GM20000 (cell line): Measurements from ENCODE around the gene MROH2A.

Source experiments
- DNase-seq: peaks from one replicate; pipeline ENCODE4 v3.0.0; 2012; ENCODE audit warnings: low spot score
- TF ChIP-seq, protein P1 (sequence below): IDR thresholded peaks from 2 replicates; pipeline ENCODE4 v1.5.1; 2012; ENCODE audit warnings: mild to moderate bottlenecking, control low read depth; ENCODE audit errors: extremely low read depth, missing control alignments

Gene MROH2A

DNA sequence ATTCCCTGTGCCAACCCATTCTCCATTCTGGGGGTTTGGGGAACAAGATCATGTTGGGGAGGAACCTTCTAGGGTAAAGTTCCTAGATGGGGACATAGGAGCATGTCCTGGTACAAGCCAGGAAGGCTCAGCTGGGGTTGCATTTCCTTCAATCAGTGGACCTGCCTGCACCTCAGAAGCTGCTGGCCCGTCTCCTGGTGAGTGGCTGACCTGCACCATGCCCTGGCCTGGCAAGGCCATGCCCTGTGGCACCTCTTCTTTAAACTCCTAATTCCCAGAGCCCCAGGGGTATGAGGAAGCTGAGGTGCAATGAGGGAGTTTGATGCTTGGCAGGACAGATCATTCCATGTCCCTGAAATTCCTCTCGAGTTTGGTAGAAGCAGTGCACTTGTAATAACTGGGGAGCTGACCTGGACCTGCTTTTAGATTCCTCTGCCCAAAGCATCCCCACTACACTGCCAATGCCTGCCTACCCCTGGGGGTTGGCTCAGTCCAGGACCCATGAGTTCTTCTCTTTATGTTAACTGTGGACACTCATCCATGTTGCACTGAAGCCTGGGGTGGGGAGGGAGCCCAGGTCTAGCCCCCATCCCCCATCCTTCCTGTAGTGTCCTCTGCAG, 25.3 kb downstream of the MROH2A start:
- TF ChIP-seq, protein P1, sequence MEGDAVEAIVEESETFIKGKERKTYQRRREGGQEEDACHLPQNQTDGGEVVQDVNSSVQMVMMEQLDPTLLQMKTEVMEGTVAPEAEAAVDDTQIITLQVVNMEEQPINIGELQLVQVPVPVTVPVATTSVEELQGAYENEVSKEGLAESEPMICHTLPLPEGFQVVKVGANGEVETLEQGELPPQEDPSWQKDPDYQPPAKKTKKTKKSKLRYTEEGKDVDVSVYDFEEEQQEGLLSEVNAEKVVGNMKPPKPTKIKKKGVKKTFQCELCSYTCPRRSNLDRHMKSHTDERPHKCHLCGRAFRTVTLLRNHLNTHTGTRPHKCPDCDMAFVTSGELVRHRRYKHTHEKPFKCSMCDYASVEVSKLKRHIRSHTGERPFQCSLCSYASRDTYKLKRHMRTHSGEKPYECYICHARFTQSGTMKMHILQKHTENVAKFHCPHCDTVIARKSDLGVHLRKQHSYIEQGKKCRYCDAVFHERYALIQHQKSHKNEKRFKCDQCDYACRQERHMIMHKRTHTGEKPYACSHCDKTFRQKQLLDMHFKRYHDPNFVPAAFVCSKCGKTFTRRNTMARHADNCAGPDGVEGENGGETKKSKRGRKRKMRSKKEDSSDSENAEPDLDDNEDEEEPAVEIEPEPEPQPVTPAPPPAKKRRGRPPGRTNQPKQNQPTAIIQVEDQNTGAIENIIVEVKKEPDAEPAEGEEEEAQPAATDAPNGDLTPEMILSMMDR, result no peak
- DNase-seq, result no peak

DNA sequence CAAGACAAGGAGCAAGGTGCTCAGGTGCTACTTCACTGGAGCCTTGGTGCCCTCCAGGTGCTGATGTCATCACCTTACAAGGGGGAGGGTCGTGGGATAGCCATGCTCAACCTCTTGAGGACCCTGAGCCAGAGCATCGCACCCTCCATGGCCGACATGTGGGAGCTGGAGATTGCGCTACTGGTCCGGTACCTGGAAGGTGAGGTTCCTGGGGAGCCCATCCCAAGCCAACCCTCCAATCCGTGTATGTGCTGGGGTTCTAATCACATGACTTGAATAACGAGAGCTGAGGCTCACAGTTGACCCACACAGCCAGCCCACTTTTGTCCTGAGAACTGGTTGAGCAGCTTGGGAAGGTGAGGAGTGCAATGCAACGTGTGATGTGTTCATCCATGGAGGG, 25.9 kb downstream of the MROH2A start:
- no peak for DNase-seq
- TF ChIP-seq, protein P1, result no peak

DNA sequence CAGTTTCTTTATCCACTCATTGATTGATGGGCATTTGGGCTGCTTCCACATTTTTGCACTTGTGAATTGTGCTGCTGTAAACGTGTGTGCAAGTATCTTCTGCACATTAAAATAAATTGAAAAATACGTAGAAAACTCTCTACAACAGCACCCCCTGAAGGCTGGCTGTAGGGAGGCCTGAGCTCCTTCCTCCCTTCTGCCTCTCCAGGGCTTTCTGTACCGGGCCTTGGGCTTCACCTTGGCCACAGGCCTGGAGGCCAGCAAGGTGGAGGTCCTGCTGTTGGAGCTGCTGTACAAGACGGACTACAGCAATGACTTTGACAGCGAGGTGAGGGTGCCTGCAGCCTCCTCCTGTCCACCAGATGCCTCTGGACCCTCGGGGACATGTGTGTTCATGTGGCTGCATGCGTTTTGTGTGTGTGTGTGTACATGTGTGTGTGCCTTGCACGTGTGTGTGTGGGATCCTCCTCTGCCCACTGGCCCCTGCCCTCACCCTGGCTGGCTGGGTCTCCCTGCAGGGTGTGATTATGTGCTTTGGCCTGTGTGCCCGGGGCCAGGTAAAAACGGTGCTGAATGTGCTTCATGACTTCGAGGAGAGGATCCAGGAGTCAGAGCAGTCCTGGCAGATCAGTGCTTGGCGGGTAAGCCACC, 29.2 kb downstream of the MROH2A start:
- TF ChIP-seq, protein P1, result no peak
- no peak for DNase-seq

DNA sequence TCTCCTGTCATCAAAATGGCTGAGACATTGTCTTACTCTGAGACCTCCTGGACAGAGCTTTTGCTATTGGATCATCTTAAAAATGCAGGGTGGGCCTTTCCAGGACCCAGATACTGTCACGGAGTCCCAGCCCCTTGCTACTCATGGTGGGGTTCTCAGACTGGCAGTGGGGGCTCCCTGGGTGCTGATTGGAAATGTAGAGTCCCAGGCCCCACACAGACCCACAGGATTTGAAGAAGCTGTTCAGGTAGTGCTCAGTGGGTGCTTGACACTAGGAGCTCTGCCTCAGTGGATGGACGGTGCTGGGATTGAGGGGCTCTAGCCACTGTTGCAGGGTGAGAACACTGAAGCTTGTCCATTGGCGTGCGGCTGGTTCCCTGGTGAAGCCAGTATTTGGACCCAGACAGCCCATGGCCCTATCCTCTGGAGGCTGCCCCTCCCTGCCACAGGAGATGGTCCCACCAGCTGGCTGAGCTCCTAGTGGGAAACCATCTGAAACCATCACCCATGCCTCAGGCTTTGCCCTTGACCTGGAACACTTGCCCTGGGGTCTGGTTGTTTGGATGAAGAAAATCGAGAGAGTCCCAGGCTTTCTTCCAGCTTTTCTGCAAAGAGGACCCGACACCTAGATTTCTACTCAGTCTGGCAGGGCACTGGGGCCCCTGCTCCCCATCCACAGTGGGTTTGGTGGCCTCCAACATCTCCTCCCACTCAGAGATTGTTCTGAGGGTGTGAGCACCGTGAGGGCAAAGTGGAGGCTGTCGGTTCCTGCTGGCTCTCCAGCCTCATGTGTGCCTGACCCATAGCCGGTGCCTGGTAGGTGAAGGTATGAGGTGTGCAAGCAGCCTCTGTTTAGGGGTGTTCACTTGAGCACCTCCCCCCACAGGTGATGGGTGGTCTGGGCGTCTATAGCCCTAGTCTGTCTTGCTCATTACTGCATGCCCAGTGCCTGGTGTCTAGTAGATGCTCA, 30.1 kb downstream of the MROH2A start:
- DNase-seq, result no peak
- TF ChIP-seq, protein P1, result no peak

DNA sequence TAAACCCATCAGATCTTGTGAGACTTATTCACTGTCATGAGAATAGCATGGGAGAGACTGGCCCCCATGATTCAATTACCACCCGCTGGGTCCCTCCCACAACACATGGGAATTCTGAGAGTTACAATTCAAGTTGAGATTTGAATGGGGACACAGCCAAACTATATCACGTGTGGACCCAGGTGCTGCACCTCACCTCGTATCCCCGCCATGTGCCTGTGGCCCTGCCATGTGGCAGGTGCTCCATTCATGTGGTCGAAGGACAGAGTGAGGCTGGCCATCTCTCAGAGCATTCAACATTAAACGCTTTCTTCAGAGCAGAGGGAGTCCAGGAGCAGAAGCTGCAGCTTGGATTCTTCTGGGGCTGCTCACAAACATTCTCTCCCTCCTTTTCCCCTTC, 32.3 kb downstream of the MROH2A start:
- TF ChIP-seq, protein P1, result no peak
- DNase-seq, result no peak

DNA sequence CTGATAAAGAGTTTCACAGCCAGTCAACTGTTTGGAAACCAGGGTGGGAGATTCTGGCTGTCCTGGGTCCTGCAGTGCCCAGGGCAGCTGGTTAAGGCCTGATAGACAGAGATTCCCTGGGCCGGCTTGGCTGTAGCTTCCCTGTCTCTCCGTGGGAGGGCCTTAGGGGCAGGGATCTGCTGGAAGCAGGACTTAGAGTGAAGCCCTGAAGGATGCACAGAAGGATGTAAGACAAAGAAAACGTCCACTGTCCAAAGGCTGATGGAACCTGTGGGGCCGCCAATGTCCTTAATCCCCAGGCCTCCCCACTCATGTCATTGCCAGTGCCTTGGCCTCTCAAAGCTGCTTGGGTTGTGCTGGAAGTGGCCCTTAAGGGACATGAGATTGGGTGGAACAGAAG, 33.0 kb downstream of the MROH2A start:
- no peak for DNase-seq
- TF ChIP-seq, protein P1, result no peak

DNA sequence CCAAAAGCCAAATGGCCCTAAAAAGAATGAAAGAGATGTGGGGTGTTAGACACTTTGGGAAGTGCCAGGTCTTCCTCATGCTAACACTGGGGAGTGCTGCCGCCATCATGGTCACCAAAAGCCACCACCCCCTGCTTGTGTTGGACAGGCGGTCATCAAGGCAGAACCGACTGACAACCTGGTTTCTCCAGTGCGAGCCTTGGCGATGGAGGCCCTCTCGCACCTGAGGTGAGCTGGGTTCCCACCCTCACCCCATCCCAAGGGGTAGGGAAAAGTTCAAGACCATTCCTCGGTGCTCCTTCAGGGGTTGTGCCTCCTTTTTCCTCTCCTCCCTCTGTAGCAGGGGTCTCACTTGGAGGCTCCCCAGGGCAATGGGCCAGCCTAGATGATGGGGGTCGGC, 33.6 kb downstream of the MROH2A start:
- TF ChIP-seq, protein P1, result no peak

More for the DNA sequence above, 33.6 kb downstream of the MROH2A start:
- no peak for DNase-seq
